H9 (cell line): ENCODE measurements around the gene IGF2BP2. TPM values are rescaled to one million over a fixed set of nuclear protein-coding genes. Genes with fewer than 3 reads are reported as not detected.

Source experiments
- DNase-seq: peaks from one replicate; pipeline ENCODE4 v3.0.0-alpha.2; 2017
- H2AFZ ChIP-seq: one replicate; pipeline ENCODE4 v1.6.1; 2013; ENCODE audit warnings: mild to moderate bottlenecking, low read length, control low read depth, moderate library complexity
- H2AK5ac ChIP-seq: 2 replicates; pipeline ENCODE4 v1.6.1; 2013; ENCODE audit warnings: low read length, control low read depth, mixed read lengths; ENCODE audit not compliant: insufficient read length
- H2BK120ac ChIP-seq: one replicate; pipeline ENCODE4 v1.6.1; 2013; ENCODE audit warnings: low read depth, mild to moderate bottlenecking, low read length, control low read depth, inconsistent platforms; ENCODE audit not compliant: poor library complexity, severe bottlenecking
- H2BK12ac ChIP-seq: 2 replicates; pipeline ENCODE4 v1.6.1; 2013; ENCODE audit warnings: low read length, control low read depth, mixed read lengths, low read depth; ENCODE audit not compliant: insufficient read length
- H2BK15ac ChIP-seq: 2 replicates; pipeline ENCODE4 v1.6.1; 2013; ENCODE audit warnings: low read depth, low read length, control low read depth
- H2BK20ac ChIP-seq: one replicate; pipeline ENCODE4 v1.6.1; 2013; ENCODE audit warnings: low read depth, mild to moderate bottlenecking, low read length, control low read depth, inconsistent platforms; ENCODE audit not compliant: poor library complexity, severe bottlenecking
- H2BK5ac ChIP-seq: 2 replicates; pipeline ENCODE4 v1.6.1; 2013; ENCODE audit warnings: low read length, control low read depth, mixed read lengths; ENCODE audit not compliant: insufficient read length
- H3K14ac ChIP-seq: 2 replicates; pipeline ENCODE4 v1.6.1; 2013; ENCODE audit warnings: low read length, control low read depth; ENCODE audit not compliant: insufficient read depth
- H3K18ac ChIP-seq: 2 replicates; pipeline ENCODE4 v1.6.1; 2013; ENCODE audit warnings: low read depth, mild to moderate bottlenecking, mixed read lengths, low read length, control low read depth; ENCODE audit not compliant: insufficient read length
- H3K23ac ChIP-seq: 2 replicates; pipeline ENCODE4 v1.6.1; 2013; ENCODE audit warnings: low read length, control low read depth, mixed read lengths, low read depth; ENCODE audit not compliant: insufficient read length
- H3K23me2 ChIP-seq: 2 replicates; pipeline ENCODE4 v1.6.1; 2013; ENCODE audit warnings: low read depth, mild to moderate bottlenecking, mixed read lengths, low read length, control low read depth; ENCODE audit not compliant: insufficient read length, poor library complexity, severe bottlenecking
- H3K27ac ChIP-seq: 2 replicates; pipeline ENCODE4 v1.5.1; 2013; ENCODE audit warnings: low read length, control low read depth, mixed read lengths, low read depth; ENCODE audit not compliant: insufficient read length
- H3K27me3 ChIP-seq: 2 replicates; pipeline ENCODE4 v1.6.1; 2013; ENCODE audit warnings: low read length, control low read depth, inconsistent platforms; ENCODE audit not compliant: insufficient read depth
- H3K4ac ChIP-seq: 2 replicates; pipeline ENCODE4 v1.6.1; 2013; ENCODE audit warnings: low read depth, mild to moderate bottlenecking, control low read depth, inconsistent platforms, low read length, moderate library complexity
- H3K4me1 ChIP-seq: 2 replicates; pipeline ENCODE4 v1.6.1; 2013; ENCODE audit warnings: low read length, control low read depth, inconsistent platforms; ENCODE audit not compliant: insufficient read depth
- H3K4me2 ChIP-seq: 2 replicates; pipeline ENCODE4 v1.6.1; 2013; ENCODE audit warnings: low read length, control low read depth, mixed read lengths; ENCODE audit not compliant: insufficient read length, insufficient read depth
- H3K56ac ChIP-seq: 2 replicates; pipeline ENCODE4 v1.6.1; 2013; ENCODE audit warnings: low read depth, mild to moderate bottlenecking, mixed read lengths, low read length, control low read depth; ENCODE audit not compliant: insufficient read length
- H3K79me1 ChIP-seq: 2 replicates; pipeline ENCODE4 v1.6.1; 2013; ENCODE audit warnings: low read depth, mild to moderate bottlenecking, moderate library complexity, low read length, control low read depth, inconsistent platforms; ENCODE audit not compliant: insufficient read depth, poor library complexity, severe bottlenecking
- H3K79me2 ChIP-seq: 2 replicates; pipeline ENCODE4 v1.6.1; 2013; ENCODE audit warnings: low read length, control low read depth, inconsistent platforms; ENCODE audit not compliant: insufficient read depth
- H3K9ac ChIP-seq: 2 replicates; pipeline ENCODE4 v1.6.1; 2013; ENCODE audit warnings: low read length, control low read depth, mixed read lengths; ENCODE audit not compliant: insufficient read length; ENCODE audit errors: extremely low read depth
- H3K9me3 ChIP-seq: one replicate; pipeline ENCODE4 v1.6.1; 2013; ENCODE audit warnings: low read depth, low read length, inconsistent platforms; ENCODE audit not compliant: control insufficient read depth
- H3T11ph ChIP-seq: one replicate; pipeline ENCODE4 v1.6.1; 2013; ENCODE audit warnings: mild to moderate bottlenecking, low read length, control low read depth, inconsistent platforms
- H4K20me1 ChIP-seq: one replicate; pipeline ENCODE4 v1.6.1; 2013; ENCODE audit not compliant: control insufficient read depth, insufficient read length, insufficient read depth
- H4K5ac ChIP-seq: 2 replicates; pipeline ENCODE4 v1.6.1; 2013; ENCODE audit warnings: low read depth, mild to moderate bottlenecking, mixed read lengths, low read length, control low read depth; ENCODE audit not compliant: insufficient read length
- H4K8ac ChIP-seq: replicated peaks from 2 replicates; pipeline ENCODE4 v1.6.1; 2013; ENCODE audit warnings: low read length, control low read depth, mixed read lengths, low read depth; ENCODE audit not compliant: insufficient read length
- H4K91ac ChIP-seq: 2 replicates; pipeline ENCODE4 v1.6.1; 2013; ENCODE audit warnings: low read depth, mild to moderate bottlenecking, moderate library complexity, mixed read lengths, low read length, control low read depth; ENCODE audit not compliant: insufficient read length
- H3K27ac Mint-ChIP-seq, 3 experiments: 2 replicates in 2 of 3; 3 replicates in 1 of 3; pipeline ENCODE4 v1.8.0; 2020 to 2021; ENCODE audit warnings: mixed read lengths in 3 of 3, mild to moderate bottlenecking in 1 of 3, moderate library complexity in 1 of 3
- H3K27me3 Mint-ChIP-seq: 2 replicates; pipeline ENCODE4 v1.8.0; 2021; ENCODE audit warnings: low read depth, mild to moderate bottlenecking, moderate library complexity, mixed read lengths
- H3K36me3 Mint-ChIP-seq, 3 experiments: 2 replicates in 2 of 3; 3 replicates in 1 of 3; pipeline ENCODE4 v1.8.0; 2020 to 2021; ENCODE audit warnings: low read depth in 3 of 3, mixed read lengths in 3 of 3; ENCODE audit not compliant: insufficient read depth in 1 of 3
- H3K4me1 Mint-ChIP-seq, 2 experiments: 2 replicates each; pipeline ENCODE4 v1.8.0; 2020; ENCODE audit warnings: mixed read lengths in 2 of 2
- H3K4me3 Mint-ChIP-seq, 2 experiments: 2 replicates in 1 of 2; 3 replicates in 1 of 2; pipeline ENCODE4 v1.8.0; 2020 to 2021; ENCODE audit warnings: mild to moderate bottlenecking in 2 of 2, mixed read lengths in 2 of 2, moderate library complexity in 1 of 2
- H3K9me3 Mint-ChIP-seq, 2 experiments: 2 replicates in 1 of 2; 3 replicates in 1 of 2; pipeline ENCODE4 v1.8.0; 2020; ENCODE audit warnings: mild to moderate bottlenecking in 2 of 2, mixed read lengths in 2 of 2, moderate library complexity in 1 of 2
- WGBS: extraction: QIAGEN DNeasy Blood & Tissue Kit; methylation state at CpG from one replicate; pipeline ENCODE4 v1.1.7; 2013; ENCODE audit warnings: missing lambda C conversion rate, low lambda C conversion rate, mixed read lengths; ENCODE audit not compliant: insufficient read length; ENCODE audit errors: extremely low coverage; 5-methylcytosine and 5-hydroxymethylcytosine counted together
- total RNA-seq: library from RNA; stranded (reverse); gene quantifications from 2 replicates; pipeline ENCODE4 v1.2.1, GENCODE V29; 2021
- TF ChIP-seq, protein P1 (sequence below): fragments of 200-600 bp; sonication (generic); conservative IDR thresholded peaks from 3 replicates; pipeline ENCODE4 v1.8.0; 2021; ENCODE audit warnings: antibody characterized with exemption, mild to moderate bottlenecking

The IGF2BP2 gene
- total RNA-seq, 1 experiment from 2014 or later: 130 TPM

DNA sequence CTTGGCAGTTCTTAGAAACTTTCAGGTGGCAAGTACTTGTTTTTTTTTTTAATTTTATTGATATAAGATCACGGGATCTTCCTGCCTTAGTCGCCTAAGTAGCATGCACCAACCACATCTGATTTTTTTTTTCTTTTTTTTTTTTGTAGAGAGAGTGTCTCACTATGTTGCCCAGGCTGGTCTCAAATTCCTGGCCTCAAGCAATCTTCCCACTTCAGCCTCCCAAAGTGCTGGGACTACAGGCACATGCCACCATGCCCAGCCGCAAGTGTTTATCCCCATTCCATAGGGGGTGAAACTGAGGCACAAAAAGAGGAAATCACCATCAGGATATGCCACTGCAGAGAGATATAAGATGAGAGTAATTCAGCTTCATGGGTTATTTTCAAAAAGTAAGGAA is 102.9 kb downstream of the IGF2BP2 start:
- peaks cover 68 to 69% of the 10 kb centered on the region in 2 experiments for H3K4me1 Mint-ChIP-seq

More for the DNA sequence above, 102.9 kb downstream of the IGF2BP2 start:
- Mint-ChIP-seq H3K27ac (no peak overlapping the region), H3K27me3 (no peaks in the 10 kb centered on the region), H3K4me3 (no peak overlapping the region), H3K36me3 (peaks cover 0 to 3% (median 1%) of the 10 kb centered on the region in 3 experiments; a peak in 2 of 7 replicates), H3K9me3 (no peaks in the 10 kb centered on the region)
- H3K4me2 ChIP-seq: no peak overlapping the region
- no peak overlapping the region for H3K56ac ChIP-seq
- H2BK5ac ChIP-seq: no peak overlapping the region
- no peaks in the 10 kb centered on the region for H3K27me3 ChIP-seq
- H2BK120ac ChIP-seq: no peak overlapping the region
- H3K18ac ChIP-seq: no peak overlapping the region
- no peak overlapping the region for H3K23ac ChIP-seq
- H3K79me2 ChIP-seq: peaks cover 23% of the 10 kb centered on the region; the same call in 1 of the 2 replicates
- H3K79me1 ChIP-seq: peaks cover 4% of the 10 kb centered on the region
- no peak overlapping the region for H2BK15ac ChIP-seq
- H3K14ac ChIP-seq: no peak overlapping the region
- H2BK12ac ChIP-seq: no peak overlapping the region
- no peak overlapping the region for H4K5ac ChIP-seq
- no CpG with 5 or more reads among the region's 3 CpGs for WGBS
- H3K4ac ChIP-seq: no peak overlapping the region
- no peaks in the 10 kb centered on the region for H4K20me1 ChIP-seq
- no peak for DNase-seq
- TF ChIP-seq, protein P1, sequence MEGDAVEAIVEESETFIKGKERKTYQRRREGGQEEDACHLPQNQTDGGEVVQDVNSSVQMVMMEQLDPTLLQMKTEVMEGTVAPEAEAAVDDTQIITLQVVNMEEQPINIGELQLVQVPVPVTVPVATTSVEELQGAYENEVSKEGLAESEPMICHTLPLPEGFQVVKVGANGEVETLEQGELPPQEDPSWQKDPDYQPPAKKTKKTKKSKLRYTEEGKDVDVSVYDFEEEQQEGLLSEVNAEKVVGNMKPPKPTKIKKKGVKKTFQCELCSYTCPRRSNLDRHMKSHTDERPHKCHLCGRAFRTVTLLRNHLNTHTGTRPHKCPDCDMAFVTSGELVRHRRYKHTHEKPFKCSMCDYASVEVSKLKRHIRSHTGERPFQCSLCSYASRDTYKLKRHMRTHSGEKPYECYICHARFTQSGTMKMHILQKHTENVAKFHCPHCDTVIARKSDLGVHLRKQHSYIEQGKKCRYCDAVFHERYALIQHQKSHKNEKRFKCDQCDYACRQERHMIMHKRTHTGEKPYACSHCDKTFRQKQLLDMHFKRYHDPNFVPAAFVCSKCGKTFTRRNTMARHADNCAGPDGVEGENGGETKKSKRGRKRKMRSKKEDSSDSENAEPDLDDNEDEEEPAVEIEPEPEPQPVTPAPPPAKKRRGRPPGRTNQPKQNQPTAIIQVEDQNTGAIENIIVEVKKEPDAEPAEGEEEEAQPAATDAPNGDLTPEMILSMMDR: no peak
- no peak overlapping the region for H2BK20ac ChIP-seq
- H3K9ac ChIP-seq: no peak overlapping the region
- no peak overlapping the region for H2AK5ac ChIP-seq
- no peak overlapping the region for H4K91ac ChIP-seq
- no peak overlapping the region for H3K27ac ChIP-seq
- H2AFZ ChIP-seq: no peak overlapping the region
- peaks cover 35% of the 10 kb centered on the region; the same call in 1 of the 2 replicates for H3K4me1 ChIP-seq
- no peak overlapping the region for H4K8ac ChIP-seq
- no peaks in the 10 kb centered on the region for H3K9me3 ChIP-seq
- H3K23me2 ChIP-seq: no peaks in the 10 kb centered on the region
- no peak overlapping the region for H3T11ph ChIP-seq
